Superior temporal gyrus (tissue), 1 donor: ENCODE data around the gene EHBP1.

Source experiments
- DNase-seq: peaks from one replicate; pipeline ENCODE4 v3.0.0-alpha.2; 2016; ENCODE audit errors: extremely low spot score

EHBP1 gene

DNA sequence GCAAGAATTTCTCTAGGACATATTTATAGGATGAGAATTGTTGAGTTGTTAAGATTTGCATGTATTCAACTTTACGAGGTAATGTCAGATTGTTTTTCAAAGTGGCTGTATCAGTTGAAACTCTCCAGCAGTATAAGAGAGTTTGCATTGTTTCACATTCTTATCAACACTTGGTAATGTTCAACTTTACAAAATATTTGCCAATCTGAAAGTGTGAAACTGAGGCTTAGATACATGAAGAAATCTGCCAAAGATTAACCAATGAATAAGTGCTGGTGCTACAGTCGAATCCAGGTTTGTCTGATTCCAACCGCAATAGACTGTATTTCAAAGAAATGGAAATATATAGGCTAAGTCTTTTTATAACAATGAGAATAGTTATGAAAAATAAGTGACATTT, 117.0 kb downstream of the EHBP1 start:
- DNase-seq = no peak

DNA sequence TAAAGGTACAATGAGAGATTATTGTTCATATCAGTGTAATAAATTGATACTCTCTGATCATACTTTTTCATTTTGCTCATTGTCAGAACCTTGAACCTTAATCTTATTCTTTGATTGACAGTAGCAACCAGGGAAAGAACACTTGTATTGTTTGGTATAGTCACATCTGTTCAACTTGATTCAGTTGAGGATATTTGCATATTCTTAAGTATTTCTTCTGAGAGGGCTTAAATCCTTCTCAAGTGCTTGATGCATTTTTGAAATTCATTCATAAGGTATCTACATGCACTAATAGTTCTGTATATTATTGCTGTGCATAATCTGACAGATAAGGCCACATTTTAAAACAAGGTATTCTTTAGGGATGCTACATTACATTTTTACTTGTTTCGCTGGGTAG, 118.9 kb downstream of the EHBP1 start:
- DNase-seq = no peak

DNA sequence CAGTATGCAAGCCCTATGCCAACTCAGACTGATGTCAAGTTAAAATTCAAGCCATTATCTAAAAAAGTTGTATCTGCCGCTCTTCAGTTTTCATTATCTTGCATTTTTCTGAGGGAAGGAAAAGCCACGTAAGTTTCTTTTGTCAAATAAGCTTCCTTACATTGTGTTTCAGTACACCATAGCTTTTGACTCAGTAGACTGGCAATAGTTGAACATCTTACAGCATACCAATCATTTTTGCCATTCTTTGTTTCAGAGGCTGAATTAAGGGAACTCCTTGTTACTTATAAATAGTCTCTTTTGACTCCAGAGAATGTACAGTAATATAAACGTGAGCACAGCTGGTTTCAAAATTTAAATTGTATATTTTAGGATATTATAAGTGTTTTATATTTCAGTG, 120.6 kb downstream of the EHBP1 start:
- no peak for DNase-seq

DNA sequence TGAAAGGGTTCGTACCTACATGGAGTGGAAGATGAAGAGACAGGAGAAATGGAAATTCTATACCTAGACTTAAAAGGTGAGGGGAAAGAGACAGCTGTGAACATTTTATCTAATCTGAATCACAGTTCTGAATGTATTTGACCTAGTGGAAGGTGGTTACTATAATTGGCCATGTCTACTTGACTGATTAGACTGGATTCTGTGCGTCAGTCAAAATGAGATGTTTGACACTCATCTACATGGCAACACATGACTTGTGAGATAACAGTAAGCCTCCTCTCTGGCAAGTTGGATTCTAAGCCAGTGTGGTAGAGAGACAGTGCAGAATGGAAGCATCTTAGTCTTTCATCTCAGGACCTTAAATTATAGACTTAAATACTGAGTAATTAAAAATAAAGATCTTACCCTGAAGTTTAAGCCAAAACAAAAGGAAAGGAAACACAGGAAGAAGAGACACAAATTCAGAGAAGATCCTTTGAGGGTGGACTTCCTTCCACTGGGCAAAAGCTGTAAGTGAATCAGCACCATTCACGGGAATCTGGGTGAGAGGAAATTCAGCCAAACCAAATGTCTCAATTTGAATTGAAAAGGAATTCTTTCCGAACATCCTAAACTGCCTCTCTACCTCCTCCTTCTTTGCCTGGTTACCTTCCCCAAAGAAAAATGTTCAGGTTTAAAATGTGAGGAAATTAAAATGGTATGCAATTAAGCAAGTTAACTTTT, 121.6 kb downstream of the EHBP1 start:
- no peak for DNase-seq

DNA sequence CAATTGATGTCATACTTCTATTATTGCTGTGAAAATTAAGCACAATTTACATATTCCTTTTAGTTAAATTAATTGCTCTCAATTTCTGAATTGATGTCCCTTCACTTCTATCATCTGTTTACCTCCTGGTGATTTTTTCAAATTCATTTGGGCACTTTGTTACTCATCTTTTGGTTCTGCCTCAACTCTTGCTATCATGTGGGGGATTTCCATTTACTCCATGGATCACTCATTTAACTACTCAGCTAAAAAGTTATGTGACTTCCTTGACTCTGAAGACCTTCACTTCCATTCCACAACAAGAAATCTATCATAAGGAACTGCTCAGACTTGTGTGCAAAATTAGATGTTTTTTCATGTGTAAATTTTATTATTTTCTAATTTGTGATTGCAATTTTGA, 126.2 kb downstream of the EHBP1 start:
- DNase-seq = no peak

DNA sequence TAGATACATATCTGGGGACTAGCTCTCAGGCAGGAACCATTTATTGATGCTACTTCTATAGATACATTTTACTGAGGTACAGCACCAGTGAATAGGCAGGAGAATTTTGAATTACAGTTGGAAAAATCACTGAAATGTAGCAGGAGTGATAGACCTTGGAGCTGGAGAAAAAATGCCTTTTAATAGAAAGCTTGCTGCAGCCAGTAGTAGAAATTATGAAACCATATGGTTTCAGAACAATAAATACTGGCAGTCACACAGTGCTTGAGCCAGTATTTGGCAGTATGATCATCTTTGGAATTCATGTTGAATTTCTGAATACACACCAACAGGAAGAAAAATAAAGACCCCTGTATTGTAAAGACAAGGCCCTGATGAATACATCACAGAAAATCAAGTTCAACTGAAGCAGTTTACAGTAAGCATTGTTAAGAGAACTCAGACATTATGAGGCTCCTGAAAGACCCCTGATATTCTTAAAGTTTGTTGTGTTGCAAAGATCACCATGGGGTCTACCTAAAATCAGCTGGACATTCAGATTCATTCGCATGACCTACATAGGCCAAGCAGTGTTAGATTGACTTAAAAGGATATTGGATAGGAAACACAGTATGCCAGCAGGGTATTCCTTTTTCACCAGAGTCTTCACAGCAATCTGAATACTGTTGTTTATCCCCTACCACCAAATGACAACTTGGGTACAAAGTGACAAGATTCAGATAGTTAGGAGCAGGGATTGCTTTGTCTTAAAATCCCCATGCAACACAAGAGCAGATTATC, 139.0 kb downstream of the EHBP1 start:
- no peak for DNase-seq

DNA sequence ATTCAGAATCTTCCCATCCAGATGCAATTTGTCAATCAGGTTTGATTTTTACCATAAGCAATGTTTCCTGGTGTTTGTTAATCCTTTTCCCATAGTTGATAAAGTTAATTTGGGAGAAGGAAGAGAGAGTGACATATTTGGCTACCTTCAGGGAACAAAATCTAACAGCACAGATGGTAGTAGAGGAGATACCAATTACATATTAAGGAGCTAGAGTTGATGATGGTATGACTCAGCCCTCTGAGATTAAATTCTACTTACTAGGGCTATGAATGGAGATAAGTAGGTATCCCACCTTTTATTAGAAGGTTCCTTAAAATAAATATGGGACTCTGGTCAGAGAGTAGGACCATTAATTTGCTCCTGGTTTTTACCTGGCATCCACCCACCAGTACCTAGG, 139.7 kb downstream of the EHBP1 start:
- no peak for DNase-seq

DNA sequence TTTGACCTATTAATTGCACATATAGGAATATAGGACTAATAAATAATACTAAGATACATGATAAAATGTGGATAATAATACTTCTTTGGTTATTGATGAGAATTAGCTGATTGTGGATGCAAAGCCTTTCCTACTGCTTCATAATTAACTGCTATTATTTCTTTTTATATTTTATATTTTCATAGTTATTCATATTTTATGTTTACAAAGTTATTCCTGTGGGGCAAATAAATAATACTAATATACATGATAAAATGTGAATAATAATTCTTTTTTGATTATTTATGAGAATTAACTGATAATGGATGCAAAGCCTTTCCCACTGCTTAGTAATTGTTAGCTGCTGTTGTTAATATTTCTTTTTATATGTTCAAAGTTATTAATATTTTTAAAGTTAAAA, 146.7 kb downstream of the EHBP1 start:
- no peak for DNase-seq

DNA sequence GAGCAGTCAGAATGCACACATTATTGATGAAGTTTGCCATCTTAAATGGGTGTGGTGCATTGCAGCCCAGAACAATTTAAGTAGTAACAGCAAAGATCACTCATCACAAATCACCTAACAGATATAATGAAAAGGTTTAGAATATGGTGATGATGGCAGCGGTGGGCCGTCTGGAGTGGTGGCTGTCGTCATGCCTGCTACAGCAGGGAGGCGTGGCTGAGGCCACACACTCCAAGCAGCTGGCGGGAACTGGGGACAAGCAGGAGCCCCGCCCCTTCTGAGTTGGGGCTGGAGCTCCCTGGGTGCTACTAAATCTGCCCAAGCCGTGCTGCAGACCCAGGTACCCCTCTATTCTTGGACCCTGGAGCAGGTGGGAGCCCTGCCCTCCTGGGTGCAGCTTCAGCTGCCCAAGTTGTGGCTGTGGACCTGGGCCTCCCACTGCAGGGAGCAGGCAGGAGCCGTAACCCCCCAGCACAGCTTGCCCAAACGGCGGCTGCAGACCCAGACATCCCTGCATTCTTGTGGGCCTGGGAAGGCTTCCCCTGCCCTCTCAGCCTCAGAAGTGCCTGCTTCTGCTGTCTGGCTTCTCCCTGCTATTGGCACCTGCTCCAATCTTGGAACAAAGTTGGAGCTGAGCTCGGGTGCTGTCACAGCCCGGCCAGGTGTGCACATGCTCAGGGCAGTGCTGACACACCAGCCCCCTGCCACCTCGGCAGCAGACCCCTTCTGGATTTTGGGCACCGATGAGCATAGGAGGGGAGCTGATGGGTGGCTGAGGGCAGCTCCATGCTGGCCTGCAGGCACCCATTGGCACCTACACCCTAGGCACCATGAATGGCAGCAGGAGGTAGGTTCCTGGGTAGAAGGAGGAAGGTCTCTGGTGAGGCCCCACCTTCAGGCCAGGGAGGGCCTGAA, 149.3 kb downstream of the EHBP1 start:
- no peak for DNase-seq

DNA sequence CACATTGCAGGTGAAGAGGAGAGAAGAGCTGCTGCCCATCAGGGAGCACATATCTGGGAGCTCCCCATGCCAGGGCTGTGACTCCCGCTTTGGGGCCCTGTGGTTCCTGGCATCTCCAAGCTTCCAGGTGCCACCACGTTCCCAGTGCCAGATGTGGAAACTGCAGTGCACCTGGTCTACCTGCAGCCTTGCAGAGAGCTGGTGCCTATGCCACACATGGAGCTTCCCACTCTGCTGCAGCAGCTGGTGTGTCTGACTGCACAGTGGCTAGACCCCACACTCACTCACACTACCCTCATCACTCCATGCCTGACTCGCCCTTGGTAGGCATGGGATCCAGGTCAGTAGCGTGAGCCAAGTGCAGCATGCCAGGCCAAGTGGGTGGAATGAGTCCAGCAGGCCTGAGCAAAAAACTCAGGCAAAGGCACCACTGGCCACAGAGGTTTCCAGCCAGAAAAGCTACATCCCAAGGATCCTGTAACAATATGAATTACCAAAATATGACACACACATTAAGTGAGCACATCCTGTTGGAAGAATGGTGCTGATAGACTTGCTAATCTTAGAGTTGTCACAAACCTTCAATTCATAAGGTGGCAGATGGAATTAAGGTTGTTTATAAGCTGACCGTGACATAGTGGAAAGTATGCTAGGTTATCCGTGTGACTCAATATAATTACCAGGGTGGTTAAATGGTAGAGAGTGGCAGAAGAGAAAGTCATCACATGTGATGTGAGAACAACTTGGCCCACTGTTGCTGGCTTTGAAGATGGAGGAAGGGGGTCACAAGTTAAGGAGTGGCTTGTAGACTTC, 150.9 kb downstream of the EHBP1 start:
- no peak for DNase-seq

DNA sequence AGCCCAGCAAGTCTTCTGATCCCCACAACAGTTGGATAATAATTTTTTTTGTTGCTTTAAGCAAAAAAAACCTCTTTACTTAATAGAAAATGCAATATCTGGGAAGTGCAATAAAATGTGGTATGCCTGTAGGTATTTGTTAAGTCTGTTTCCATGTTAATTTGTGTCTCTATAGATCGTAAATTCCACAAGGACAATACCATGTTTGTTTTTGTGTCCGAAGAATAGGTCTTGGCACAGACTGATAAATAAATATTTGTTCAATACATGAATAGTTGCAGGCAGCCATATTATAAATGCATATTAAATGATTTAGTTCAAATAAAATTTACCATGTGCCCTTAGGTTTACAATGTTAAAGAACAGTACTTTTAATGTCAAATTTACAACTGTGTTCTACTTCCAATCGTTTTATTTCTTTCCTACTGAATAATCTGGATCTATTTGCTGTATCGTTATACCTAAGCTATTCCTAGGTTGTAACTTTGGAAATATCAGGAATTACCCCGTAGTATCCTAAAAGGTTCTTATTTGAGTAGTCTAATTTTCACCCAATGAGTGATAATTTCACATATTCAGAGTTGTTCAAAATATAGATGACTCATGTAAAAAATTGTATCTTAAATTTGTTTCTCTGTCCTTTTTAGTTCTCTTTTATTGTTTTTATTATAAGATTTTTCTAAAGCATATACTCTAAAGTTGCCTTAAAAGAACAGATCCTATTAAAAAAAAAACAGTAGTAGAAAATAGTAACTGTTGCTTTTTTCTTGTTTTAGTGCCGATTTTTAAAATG, 151.8 kb downstream of the EHBP1 start:
- no peak for DNase-seq

DNA sequence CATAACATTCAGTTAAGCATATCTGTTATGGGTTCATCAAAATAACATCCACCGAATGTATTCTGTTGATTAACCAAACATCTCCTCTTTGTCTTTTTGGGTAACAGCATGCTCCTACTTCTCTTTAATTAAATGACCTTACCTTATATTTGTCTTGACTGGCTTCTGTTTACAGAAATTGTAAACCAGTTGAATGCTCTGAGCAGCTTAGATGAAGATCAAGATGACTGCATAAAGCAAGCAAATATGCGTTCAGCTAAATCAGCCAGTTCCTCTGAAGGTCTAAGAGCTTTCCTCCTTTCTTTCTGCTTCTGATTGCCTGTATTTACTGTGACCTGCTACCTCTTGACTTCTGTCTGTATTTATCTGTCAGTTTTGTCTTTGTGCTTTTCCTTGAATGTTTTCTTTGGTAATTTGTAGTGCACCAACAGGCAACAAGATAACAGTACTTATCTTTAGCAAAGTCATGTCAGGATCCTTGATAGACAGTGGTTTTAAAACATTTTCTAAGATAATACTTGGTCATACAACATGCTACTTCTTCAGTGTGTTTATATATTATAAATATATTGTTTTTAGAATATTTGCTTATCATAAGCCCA, 152.8 kb downstream of the EHBP1 start:
- no peak for DNase-seq

DNA sequence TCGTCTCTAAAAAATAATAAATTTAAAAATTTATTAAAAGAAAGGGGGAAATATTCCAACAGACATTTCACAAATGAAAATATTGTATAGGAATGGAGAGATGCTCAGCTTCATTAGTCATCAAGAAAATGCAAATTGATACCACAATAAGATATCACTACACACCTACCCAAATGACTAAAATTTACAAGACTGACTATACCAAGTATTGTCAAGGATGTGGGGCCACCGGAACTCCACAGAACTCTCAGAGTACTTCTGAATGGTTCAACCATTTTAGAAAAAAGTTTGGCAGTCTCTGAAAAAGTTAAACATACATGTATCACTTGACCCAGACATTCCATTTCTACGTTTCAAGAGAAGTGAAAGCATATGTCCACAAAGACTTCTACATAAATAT, 163.4 kb downstream of the EHBP1 start:
- DNase-seq = no peak

DNA sequence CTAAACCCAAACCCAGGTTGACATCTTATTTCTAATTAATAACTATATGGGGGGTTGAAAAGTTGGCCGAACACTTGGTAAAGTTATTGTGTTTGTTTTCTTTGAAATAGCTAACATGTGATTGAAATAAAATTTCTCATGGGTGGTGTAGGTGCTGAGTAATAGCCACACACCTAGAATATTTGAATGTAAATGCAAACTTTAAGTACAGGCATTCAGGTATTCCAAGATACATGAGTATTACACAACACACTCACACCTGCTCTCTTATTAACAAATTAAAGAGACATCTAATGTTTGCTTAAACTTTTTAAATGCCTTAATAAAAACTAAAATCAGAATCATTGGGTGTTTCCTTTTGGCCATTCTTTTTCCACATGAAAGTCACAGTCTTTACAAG, 165.5 kb downstream of the EHBP1 start:
- DNase-seq = no peak

DNA sequence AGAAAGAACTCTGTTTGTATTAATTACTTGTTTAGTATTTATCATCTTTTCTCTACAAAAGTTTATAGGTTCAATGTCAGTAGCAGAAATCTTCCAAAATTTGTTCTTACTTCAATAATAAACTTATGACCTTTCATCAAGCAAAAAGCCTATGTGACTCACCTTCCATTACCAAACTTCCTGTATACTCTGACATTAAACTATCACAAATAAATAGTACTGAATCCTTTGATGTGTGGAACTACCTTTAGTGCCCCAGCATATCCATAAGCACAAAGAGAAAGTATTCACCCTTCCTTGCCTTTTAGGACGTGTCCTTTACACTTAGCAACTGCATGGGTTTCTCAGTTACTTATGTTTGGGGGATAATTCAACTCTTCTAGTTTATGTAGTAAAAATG, 166.0 kb downstream of the EHBP1 start:
- DNase-seq = no peak

DNA sequence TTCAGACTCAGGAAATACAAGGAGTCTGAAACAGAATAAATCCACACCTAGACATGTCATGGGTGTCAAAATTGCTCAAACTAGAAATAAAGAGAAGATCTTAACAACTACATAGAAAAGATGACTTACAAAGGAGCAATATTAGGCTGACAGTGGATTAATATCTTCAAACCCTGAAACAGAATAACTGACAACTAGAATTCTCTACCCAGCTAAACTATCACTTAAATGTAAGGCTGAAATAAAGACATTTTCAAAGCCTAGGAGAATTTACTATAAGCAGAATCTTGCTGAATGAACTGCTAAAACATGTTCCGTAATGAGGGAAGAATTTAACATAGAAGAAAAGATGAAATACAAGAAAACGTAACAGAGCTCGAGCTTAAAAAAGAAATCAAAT, 168.1 kb downstream of the EHBP1 start:
- no peak for DNase-seq

DNA sequence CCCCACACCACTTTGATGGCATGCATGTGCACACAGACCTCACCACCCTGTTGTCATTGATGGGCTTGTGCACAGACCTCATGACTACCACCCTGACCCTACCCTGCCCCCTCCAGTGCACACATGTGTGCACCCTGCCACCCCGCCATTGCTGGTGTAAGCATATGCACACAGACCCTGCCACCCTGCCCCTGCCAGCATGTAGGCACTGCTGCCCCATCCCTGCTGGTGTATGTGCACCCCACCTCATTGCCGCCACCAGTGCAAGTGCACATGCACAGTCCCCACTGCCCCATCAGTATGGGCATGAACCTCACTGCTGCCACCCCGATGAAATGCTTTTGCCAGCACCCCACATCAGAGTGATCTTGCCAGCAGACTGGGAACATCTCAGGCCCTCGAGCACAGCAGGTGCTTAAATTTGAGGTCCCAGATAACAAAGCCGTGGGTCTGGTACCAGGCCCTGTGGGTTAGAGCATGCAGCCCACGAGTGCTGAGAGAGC, 169.4 kb downstream of the EHBP1 start:
- no peak for DNase-seq

DNA sequence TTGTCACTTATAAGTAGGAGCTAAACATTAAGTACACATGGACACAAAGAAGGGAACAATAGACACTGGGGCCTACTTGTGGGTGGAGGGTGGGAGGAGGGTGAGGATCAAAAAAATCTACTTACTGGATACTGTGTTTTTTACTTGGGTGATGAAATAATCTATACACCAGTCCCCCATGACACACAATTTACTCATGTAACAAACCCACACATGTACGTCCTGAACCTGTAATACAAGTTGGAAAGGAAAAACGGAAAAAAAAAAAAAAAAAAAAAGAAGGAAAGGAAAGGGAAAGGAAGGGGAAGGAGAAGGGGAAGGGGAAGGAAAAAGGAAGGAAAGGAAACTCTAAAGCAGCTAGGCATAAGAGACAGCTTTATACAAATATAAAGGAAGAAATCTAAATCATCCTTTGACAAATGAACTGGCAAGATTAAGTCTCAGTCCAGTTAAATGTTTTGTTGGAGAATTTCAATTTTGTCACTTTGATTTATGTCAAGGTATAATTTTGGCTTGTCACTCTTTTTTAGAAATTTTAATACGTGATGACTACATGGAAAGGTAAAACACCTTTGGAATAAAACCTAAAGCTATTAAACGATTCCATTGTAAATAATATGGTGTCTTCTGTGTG, 175.8 kb downstream of the EHBP1 start:
- DNase-seq = no peak

DNA sequence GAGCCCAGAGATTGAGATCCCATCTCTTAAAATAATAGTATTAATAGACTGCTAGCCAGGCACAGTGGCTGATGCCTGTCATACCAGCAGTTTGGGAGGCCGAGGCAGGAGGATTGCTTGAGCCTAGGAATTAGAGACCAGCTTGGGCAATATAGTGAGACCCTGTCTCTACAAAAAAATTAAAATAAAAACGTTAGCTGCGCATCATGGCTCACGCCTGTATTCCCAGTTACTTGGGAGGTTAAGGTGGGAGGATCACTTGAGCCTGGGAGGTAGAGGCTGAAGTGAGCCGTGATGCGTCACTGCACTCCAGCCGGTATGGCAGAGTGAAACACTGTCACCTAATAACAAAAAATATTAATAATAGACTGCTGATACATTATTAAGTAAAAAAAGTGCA, 178.1 kb downstream of the EHBP1 start:
- no peak for DNase-seq

DNA sequence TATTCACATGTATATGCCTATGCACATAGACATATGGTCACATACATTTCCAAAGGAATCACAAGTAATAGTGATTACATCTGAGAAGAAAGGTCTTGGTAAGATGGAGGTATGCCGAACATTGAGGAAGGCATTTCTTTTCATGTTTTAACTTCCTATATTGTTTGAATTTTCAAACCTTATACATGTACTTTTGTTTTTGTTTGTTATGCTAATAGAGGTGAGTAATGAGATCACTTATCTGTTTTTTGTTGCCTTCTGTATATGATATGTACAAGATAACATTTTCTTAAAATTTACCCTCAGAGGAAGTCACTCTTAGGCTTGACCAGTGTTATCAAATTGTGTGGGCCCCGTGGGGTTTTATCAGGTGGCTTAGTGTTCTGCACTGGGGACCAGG, 178.6 kb downstream of the EHBP1 start:
- DNase-seq = no peak
